ENCODE measurements around the gene CGNL1. TPM values are rescaled to one million over a fixed set of nuclear protein-coding genes. Genes with fewer than 3 reads are reported as not detected.

The CGNL1 gene
- total RNA-seq, 1 donor from 2014 or later, result 2.8 TPM

GRCh38 chr15:57481038-57481705 is 104.9 kb downstream of the CGNL1 start:
- Histone ChIP-seq H3K27me3 (ENCODE audit: control insufficient read depth, insufficient read depth, low read length) (no peaks in the 10 kb centered on the region), H3K36me3 (ENCODE audit: control insufficient read depth, insufficient read depth, low read length) (no peaks in the 10 kb centered on the region), H3K4me3 (ENCODE audit: low read depth, low read length) (no peak overlapping the region)
- DNase-seq (ENCODE audit: low read depth), result no peak
- no peak for TF ChIP-seq CTCF (IDR thresholded peaks at IDR 0.05; ENCODE audit: insufficient read depth, low read length, poor library complexity, severe bottlenecking)

- no peak overlapping the region for H3K4me3 ChIP-seq (ENCODE audit: low read depth, low read length)
- TF ChIP-seq CTCF (IDR thresholded peaks at IDR 0.05; ENCODE audit: insufficient read depth, low read length, poor library complexity, severe bottlenecking), result no peak
- peak; percentile 97 for DNase-seq (ENCODE audit: low read depth)
- H3K36me3 ChIP-seq (ENCODE audit: control insufficient read depth, insufficient read depth, low read length), result no peaks in the 10 kb centered on the region
- no peaks in the 10 kb centered on the region for H3K27me3 ChIP-seq (ENCODE audit: control insufficient read depth, insufficient read depth, low read length)
These were observed 109.6 kb downstream of the CGNL1 start for GRCh38 chr15:57485869-57486268.

GRCh38 chr15:57486833-57487232 is 110.5 kb downstream of the CGNL1 start:
- DNase-seq (ENCODE audit: low read depth), result no peak
- no peak for TF ChIP-seq CTCF (IDR thresholded peaks at IDR 0.05; ENCODE audit: insufficient read depth, low read length, poor library complexity, severe bottlenecking)
- H3K4me3 ChIP-seq (ENCODE audit: low read depth, low read length), result no peak overlapping the region

GRCh38 chr15:57489122-57489521 is 112.8 kb downstream of the CGNL1 start:
- no peaks in the 10 kb centered on the region for H3K36me3 ChIP-seq (ENCODE audit: control insufficient read depth, insufficient read depth, low read length)
- H3K4me3 ChIP-seq (ENCODE audit: low read depth, low read length), result no peak overlapping the region
- TF ChIP-seq CTCF (IDR thresholded peaks at IDR 0.05; ENCODE audit: insufficient read depth, low read length, poor library complexity, severe bottlenecking), result no peak
- H3K27me3 ChIP-seq (ENCODE audit: control insufficient read depth, insufficient read depth, low read length), result no peaks in the 10 kb centered on the region
- DNase-seq (ENCODE audit: low read depth), result no peak

More at GRCh38 chr15:57486833-57487232, 110.5 kb downstream of the CGNL1 start:
- Histone ChIP-seq H3K27me3 (ENCODE audit: control insufficient read depth, insufficient read depth, low read length) (no peaks in the 10 kb centered on the region), H3K36me3 (ENCODE audit: control insufficient read depth, insufficient read depth, low read length) (no peaks in the 10 kb centered on the region)

GRCh38 chr15:57493351-57493750 is 117.0 kb downstream of the CGNL1 start:
- no peak overlapping the region for H3K4me3 ChIP-seq (ENCODE audit: low read depth, low read length)
- H3K36me3 ChIP-seq (ENCODE audit: control insufficient read depth, insufficient read depth, low read length), result no peaks in the 10 kb centered on the region
- no peak for DNase-seq (ENCODE audit: low read depth)
- H3K27me3 ChIP-seq (ENCODE audit: control insufficient read depth, insufficient read depth, low read length), result no peaks in the 10 kb centered on the region
- TF ChIP-seq CTCF (IDR thresholded peaks at IDR 0.05; ENCODE audit: insufficient read depth, low read length, poor library complexity, severe bottlenecking), result no peak

GRCh38 chr15:57494581-57494980 is 118.3 kb downstream of the CGNL1 start:
- Histone ChIP-seq H3K27me3 (ENCODE audit: control insufficient read depth, insufficient read depth, low read length) (no peaks in the 10 kb centered on the region), H3K4me3 (ENCODE audit: low read depth, low read length) (no peak overlapping the region), H3K36me3 (ENCODE audit: control insufficient read depth, insufficient read depth, low read length) (no peaks in the 10 kb centered on the region)
- no peak for TF ChIP-seq CTCF (IDR thresholded peaks at IDR 0.05; ENCODE audit: insufficient read depth, low read length, poor library complexity, severe bottlenecking)
- no peak for DNase-seq (ENCODE audit: low read depth)

Data from kidney epithelial cell (primary cell).